GM21737 (cell line): ENCODE results near the gene AFAP1L2.
A peak's percentile ranks its signal among the peaks of the same experiment; 100 is the strongest.

Experiments
- ATAC-seq: cut with Tn5 transposase; IDR thresholded peaks from one replicate; pipeline ENCODE4 v1.9.1; 2021; ENCODE audit warnings: mild to moderate bottlenecking, moderate library complexity; ENCODE audit not compliant: unreplicated experiment

AFAP1L2 gene

GRCh38 chr10:114315566-114316420 is 88.5 kb downstream of the AFAP1L2 start:
- no peak for ATAC-seq

GRCh38 chr10:114313866-114314265 is 90.4 kb downstream of the AFAP1L2 start:
- no peak for ATAC-seq

- ATAC-seq = no peak
Observed at GRCh38 chr10:114313139-114313538, 91.2 kb downstream of the AFAP1L2 start.

- no peak for ATAC-seq
Observed at GRCh38 chr10:114311496-114312209, 92.6 kb downstream of the AFAP1L2 start.

GRCh38 chr10:114311023-114311422 is 93.3 kb downstream of the AFAP1L2 start:
- ATAC-seq = no peak

- ATAC-seq = no peak
Observed at GRCh38 chr10:114310346-114310745, 94.0 kb downstream of the AFAP1L2 start.

- no peak for ATAC-seq
Observed at GRCh38 chr10:114309364-114309651, 95.0 kb downstream of the AFAP1L2 start.

GRCh38 chr10:114308531-114309363 is 95.6 kb downstream of the AFAP1L2 start:
- no peak for ATAC-seq

- ATAC-seq = no peak
Observed at GRCh38 chr10:114307731-114308130, 96.6 kb downstream of the AFAP1L2 start.

- ATAC-seq = no peak
Observed at GRCh38 chr10:114306116-114306973, 98.0 kb downstream of the AFAP1L2 start.

GRCh38 chr10:114305521-114305925 is 98.8 kb downstream of the AFAP1L2 start:
- no peak for ATAC-seq

GRCh38 chr10:114304571-114305421 is 99.5 kb downstream of the AFAP1L2 start:
- peak; percentile 70 for ATAC-seq

- ATAC-seq = peak; percentile 72
Observed at GRCh38 chr10:114304017-114304570, 100.2 kb downstream of the AFAP1L2 start.

- ATAC-seq = no peak
Observed at GRCh38 chr10:114303556-114303955, 100.7 kb downstream of the AFAP1L2 start.

GRCh38 chr10:114301951-114302710 is 102.2 kb downstream of the AFAP1L2 start:
- no peak for ATAC-seq

GRCh38 chr10:114301177-114301576 is 103.1 kb downstream of the AFAP1L2 start:
- no peak for ATAC-seq

GRCh38 chr10:114300036-114300645 is 104.2 kb downstream of the AFAP1L2 start:
- no peak for ATAC-seq

GRCh38 chr10:114297136-114297705 is 107.1 kb downstream of the AFAP1L2 start:
- no peak for ATAC-seq
